Neuronal stem cell (in vitro differentiated cells): Measurements from ENCODE around the gene STARD13.

ENCODE experiments used
- DNase-seq: peaks from one replicate; pipeline ENCODE4 v3.0.0-alpha.2; 2013; ENCODE audit warnings: low spot score
- H2AFZ ChIP-seq: one replicate; pipeline ENCODE4 v1.6.1; 2013; ENCODE audit warnings: mild to moderate bottlenecking, low read length, inconsistent platforms
- H2AK5ac ChIP-seq: 2 replicates; pipeline ENCODE4 v1.6.1; 2013; ENCODE audit warnings: low read depth, mild to moderate bottlenecking, inconsistent platforms, low read length, moderate library complexity, mixed read lengths
- H2BK120ac ChIP-seq: 2 replicates; pipeline ENCODE4 v1.6.1; 2013; ENCODE audit warnings: low read depth, mild to moderate bottlenecking, inconsistent platforms, low read length, moderate library complexity, mixed read lengths
- H2BK12ac ChIP-seq: one replicate; pipeline ENCODE4 v1.6.1; 2013; ENCODE audit warnings: low read length, inconsistent platforms
- H2BK15ac ChIP-seq: 2 replicates; pipeline ENCODE4 v1.6.1; 2013; ENCODE audit warnings: mild to moderate bottlenecking, low read length, inconsistent platforms, mixed read lengths
- H2BK5ac ChIP-seq: one replicate; pipeline ENCODE4 v1.6.1; 2013; ENCODE audit warnings: inconsistent platforms, mild to moderate bottlenecking, low read length, moderate library complexity
- H3K14ac ChIP-seq: one replicate; pipeline ENCODE4 v1.6.1; 2013; ENCODE audit warnings: low read length, inconsistent platforms
- H3K18ac ChIP-seq: 2 replicates; pipeline ENCODE4 v1.6.1; 2013; ENCODE audit warnings: low read length, inconsistent platforms
- H3K23ac ChIP-seq: 2 replicates; pipeline ENCODE4 v1.6.1; 2013; ENCODE audit warnings: low read depth, mild to moderate bottlenecking, mixed read lengths, low read length, inconsistent platforms; ENCODE audit not compliant: poor library complexity
- H3K27ac ChIP-seq: replicated peaks from 3 replicates; pipeline ENCODE4 v1.5.1; 2013; ENCODE audit warnings: low read length, inconsistent platforms
- H3K27me3 ChIP-seq, 3 experiments: 2 replicates each; pipeline ENCODE4 v1.6.1; 2013; ENCODE audit warnings: low read length in 3 of 3, mild to moderate bottlenecking in 2 of 3, inconsistent platforms in 1 of 3, low read depth in 1 of 3, mixed read lengths in 1 of 3, moderate library complexity in 1 of 3; ENCODE audit not compliant: control insufficient read depth in 3 of 3, insufficient read depth in 3 of 3
- H3K36me3 ChIP-seq, 2 donors: replicated peaks in 1 of 2; 2 replicates each; pipeline ENCODE4 v1.6.1; 2013; ENCODE audit warnings: low read length in 2 of 2; ENCODE audit not compliant: control insufficient read depth in 2 of 2, insufficient read depth in 2 of 2
- H3K4ac ChIP-seq: 2 replicates; pipeline ENCODE4 v1.6.1; 2013; ENCODE audit warnings: inconsistent platforms, mild to moderate bottlenecking, low read length, moderate library complexity
- H3K4me1 ChIP-seq, 2 donors: 1 replicate in 1 of 2; 2 replicates in 1 of 2; pipeline ENCODE4 v1.6.1; 2013; ENCODE audit warnings: low read length in 2 of 2, low read depth in 1 of 2; ENCODE audit not compliant: control insufficient read depth in 2 of 2, insufficient read depth in 1 of 2
- H3K4me2 ChIP-seq: one replicate; pipeline ENCODE4 v1.6.1; 2013; ENCODE audit warnings: mild to moderate bottlenecking, low read length, inconsistent platforms; ENCODE audit not compliant: insufficient read depth, poor library complexity, severe bottlenecking
- H3K4me3 ChIP-seq, 2 donors: 2 replicates each; pipeline ENCODE4 v1.5.1; 2013; ENCODE audit warnings: low read length in 2 of 2, mild to moderate bottlenecking in 2 of 2, inconsistent platforms in 1 of 2, moderate library complexity in 1 of 2
- H3K79me1 ChIP-seq: one replicate; pipeline ENCODE4 v1.6.1; 2013; ENCODE audit warnings: low read depth, mild to moderate bottlenecking, inconsistent platforms, low read length, moderate library complexity
- H3K9ac ChIP-seq: one replicate; pipeline ENCODE4 v1.6.1; 2013; ENCODE audit warnings: mild to moderate bottlenecking, low read depth, low read length, inconsistent platforms; ENCODE audit not compliant: poor library complexity
- H3K9me3 ChIP-seq, 2 donors: replicated peaks in 1 of 2; 2 replicates each; pipeline versions ENCODE3 to v1.6.1; 2013; ENCODE audit warnings: low read length in 2 of 2, mild to moderate bottlenecking in 2 of 2, inconsistent platforms in 1 of 2, low read depth in 1 of 2, mixed read lengths in 1 of 2, moderate library complexity in 1 of 2; ENCODE audit not compliant: control insufficient read depth in 2 of 2, insufficient read depth in 1 of 2
- H4K8ac ChIP-seq: one replicate; pipeline ENCODE4 v1.6.1; 2013; ENCODE audit warnings: low read depth, mild to moderate bottlenecking, inconsistent platforms, low read length, moderate library complexity
- H4K91ac ChIP-seq: one replicate; pipeline ENCODE4 v1.6.1; 2013; ENCODE audit warnings: low read length, low read depth, mild to moderate bottlenecking, inconsistent platforms; ENCODE audit not compliant: poor library complexity
- WGBS, 2 donors: extraction: QIAGEN DNeasy Blood & Tissue Kit; methylation state at CpG; one replicate each; pipeline ENCODE4 v1.1.7; 2013; ENCODE audit warnings: missing lambda C conversion rate in 2 of 2, mixed read lengths in 1 of 2; ENCODE audit not compliant: insufficient read length in 2 of 2, insufficient replicate concordance in 1 of 2; ENCODE audit errors: extremely low coverage in 2 of 2; 5-methylcytosine and 5-hydroxymethylcytosine counted together

Gene STARD13

GRCh38 chr13:33279414-33280278, 5.9 kb downstream of the STARD13 start:
- Histone ChIP-seq H2BK5ac (no peak overlapping the region), H4K8ac (no peak overlapping the region), H3K4me1 (peaks cover 0 to 3% of the 10 kb centered on the region in 2 donors), H2BK12ac (no peak overlapping the region), H2AK5ac (no peak overlapping the region), H3K23ac (no peak overlapping the region), H3K27ac (no peak overlapping the region), H3K27me3 (no peaks in the 10 kb centered on the region), H3K4ac (no peak overlapping the region), H3K36me3 (no peaks in the 10 kb centered on the region), H3K14ac (no peak overlapping the region), H2AFZ (no peak overlapping the region), H4K91ac (no peak overlapping the region), H3K79me1 (no peaks in the 10 kb centered on the region), H2BK120ac (no peak overlapping the region), H3K4me2 (no peak overlapping the region), H3K4me3 (no peak overlapping the region), H2BK15ac (no peak overlapping the region), H3K9me3 (no peaks in the 10 kb centered on the region), H3K9ac (no peak overlapping the region), H3K18ac (no peak overlapping the region)
- no CpG with 5 or more reads among the region's 2 CpGs for WGBS, 2 donors
- no peak for DNase-seq

GRCh38 chr13:33278913-33279312, 6.6 kb downstream of the STARD13 start:
- H2BK12ac ChIP-seq: no peak overlapping the region
- H2AK5ac ChIP-seq: no peak overlapping the region
- no peak overlapping the region for H4K8ac ChIP-seq
- H3K27me3 ChIP-seq: no peaks in the 10 kb centered on the region
- no peak overlapping the region for H2BK5ac ChIP-seq
- H3K36me3 ChIP-seq: no peaks in the 10 kb centered on the region
- WGBS, 2 donors: no CpG with 5 or more reads among the region's 1 CpG
- H3K4me3 ChIP-seq: no peak overlapping the region
- H3K9me3 ChIP-seq: no peaks in the 10 kb centered on the region
- H3K4me2 ChIP-seq: no peak overlapping the region
- no peak overlapping the region for H3K9ac ChIP-seq
- H3K14ac ChIP-seq: no peak overlapping the region
- H3K4me1 ChIP-seq: peaks cover 0 to 2% of the 10 kb centered on the region in 2 donors
- H2BK15ac ChIP-seq: no peak overlapping the region
- no peak overlapping the region for H3K23ac ChIP-seq
- no peaks in the 10 kb centered on the region for H3K79me1 ChIP-seq
- H2BK120ac ChIP-seq: no peak overlapping the region
- no peak overlapping the region for H3K27ac ChIP-seq
- no peak for DNase-seq
- no peak overlapping the region for H4K91ac ChIP-seq
- H3K18ac ChIP-seq: no peak overlapping the region
- no peak overlapping the region for H2AFZ ChIP-seq
- H3K4ac ChIP-seq: no peak overlapping the region

GRCh38 chr13:33277946-33278345, 7.6 kb downstream of the STARD13 start:
- H3K4me1 ChIP-seq: peaks cover 0 to 2% of the 10 kb centered on the region in 2 donors
- no peak overlapping the region for H3K27ac ChIP-seq
- H2BK120ac ChIP-seq: no peak overlapping the region
- no peak overlapping the region for H4K8ac ChIP-seq
- no peaks in the 10 kb centered on the region for H3K36me3 ChIP-seq
- DNase-seq: no peak
- H2AFZ ChIP-seq: no peak overlapping the region
- no peak overlapping the region for H2BK12ac ChIP-seq
- H2AK5ac ChIP-seq: no peak overlapping the region
- no peak overlapping the region for H3K9ac ChIP-seq
- H3K4me3 ChIP-seq: no peak overlapping the region
- no CpG with 5 or more reads among the region's 1 CpG for WGBS, 2 donors
- H2BK5ac ChIP-seq: no peak overlapping the region
- H2BK15ac ChIP-seq: no peak overlapping the region
- no peak overlapping the region for H3K18ac ChIP-seq
- H3K79me1 ChIP-seq: no peaks in the 10 kb centered on the region
- no peak overlapping the region for H3K23ac ChIP-seq
- no peak overlapping the region for H3K14ac ChIP-seq
- H3K9me3 ChIP-seq: no peaks in the 10 kb centered on the region
- no peak overlapping the region for H4K91ac ChIP-seq
- no peak overlapping the region for H3K4me2 ChIP-seq
- no peak overlapping the region for H3K4ac ChIP-seq
- no peaks in the 10 kb centered on the region for H3K27me3 ChIP-seq

- Histone ChIP-seq H3K9me3 (no peaks in the 10 kb centered on the region), H2BK12ac (no peak overlapping the region)
- no peak for DNase-seq
Measured at GRCh38 chr13:33277037-33277740, 8.4 kb downstream of the STARD13 start.

More at GRCh38 chr13:33277037-33277740, 8.4 kb downstream of the STARD13 start:
- H2BK120ac ChIP-seq: no peak overlapping the region
- H3K14ac ChIP-seq: no peak overlapping the region
- H3K18ac ChIP-seq: no peak overlapping the region
- H2AFZ ChIP-seq: no peak overlapping the region
- H2BK5ac ChIP-seq: no peak overlapping the region
- H3K36me3 ChIP-seq: no peaks in the 10 kb centered on the region
- WGBS, 2 donors: no CpG with 5 or more reads among the region's 4 CpGs
- H3K9ac ChIP-seq: no peak overlapping the region
- no peak overlapping the region for H2BK15ac ChIP-seq
- no peak overlapping the region for H3K4me2 ChIP-seq
- H3K27ac ChIP-seq: no peak overlapping the region
- no peak overlapping the region for H2AK5ac ChIP-seq
- peaks cover 0 to 2% of the 10 kb centered on the region in 2 donors for H3K4me1 ChIP-seq
- no peaks in the 10 kb centered on the region for H3K27me3 ChIP-seq
- no peak overlapping the region for H3K4ac ChIP-seq
- H4K91ac ChIP-seq: no peak overlapping the region
- H3K23ac ChIP-seq: no peak overlapping the region
- no peaks in the 10 kb centered on the region for H3K79me1 ChIP-seq
- no peak overlapping the region for H4K8ac ChIP-seq
- H3K4me3 ChIP-seq: no peak overlapping the region
